HEK293 (cell line): ENCODE results near the gene CNPY4.

Experiments used
- GFI1B ChIP-seq: fragments of 450-650 bp; formaldehyde crosslinking; IDR thresholded peaks from 2 replicates; pipeline ENCODE4 v1.5.1; 2016; ENCODE audit warnings: missing biosample characterization, missing genetic modification characterization
- GLIS1 ChIP-seq: fragments of 450-650 bp; formaldehyde crosslinking; IDR thresholded peaks from 2 replicates; pipeline ENCODE4 v1.5.1; 2016; ENCODE audit warnings: missing biosample characterization, missing genetic modification characterization
- MEIS1 ChIP-seq: sonication (generic); formaldehyde crosslinking; IDR thresholded peaks from 2 replicates; pipeline ENCODE4 v1.8.1; 2022; ENCODE audit warnings: missing genetic modification reagents, mild to moderate bottlenecking, borderline replicate concordance
- PATZ1 ChIP-seq: fragments of 450-650 bp; formaldehyde crosslinking; IDR thresholded peaks from 2 replicates; pipeline ENCODE4 v1.5.1; 2016; ENCODE audit warnings: missing biosample characterization, missing genetic modification characterization
- PBX3 ChIP-seq: sonication (generic); formaldehyde crosslinking; IDR thresholded peaks from 2 replicates; pipeline ENCODE4 v1.8.1; 2022; ENCODE audit warnings: mild to moderate bottlenecking, moderate library complexity, missing genetic modification reagents
- PRDM4 ChIP-seq: fragments of 450-650 bp; formaldehyde crosslinking; IDR thresholded peaks from 2 replicates; pipeline ENCODE4 v1.5.1; 2017; ENCODE audit warnings: missing biosample characterization, missing genetic modification characterization
- SP2 ChIP-seq: fragments of 450-650 bp; formaldehyde crosslinking; IDR thresholded peaks from 2 replicates; pipeline ENCODE4 v1.5.1; 2016; ENCODE audit warnings: missing biosample characterization, missing genetic modification characterization
- ZBTB1 ChIP-seq: fragments of 450-650 bp; formaldehyde crosslinking; IDR thresholded peaks from 2 replicates; pipeline ENCODE4 v1.5.1; 2016; ENCODE audit warnings: missing biosample characterization, missing genetic modification characterization
- ZNF133 ChIP-seq: fragments of 450-650 bp; formaldehyde crosslinking; IDR thresholded peaks from 2 replicates; pipeline ENCODE4 v1.5.1; 2016; ENCODE audit warnings: missing biosample characterization, missing genetic modification characterization
- ZNF335 ChIP-seq: fragments of 450-650 bp; formaldehyde crosslinking; conservative IDR thresholded peaks from 2 replicates; pipeline ENCODE4 v1.5.1; 2016; ENCODE audit warnings: missing biosample characterization, missing genetic modification characterization
- ZNF501 ChIP-seq: fragments of 450-650 bp; formaldehyde crosslinking; IDR thresholded peaks from 2 replicates; pipeline ENCODE4 v1.5.1; 2016; ENCODE audit warnings: missing biosample characterization, missing genetic modification characterization
- ZNF521 ChIP-seq: fragments of 450-650 bp; formaldehyde crosslinking; IDR thresholded peaks from 2 replicates; pipeline ENCODE4 v1.5.1; 2017; ENCODE audit warnings: missing biosample characterization, mild to moderate bottlenecking, missing genetic modification characterization
- ZNF544 ChIP-seq: fragments of 450-650 bp; formaldehyde crosslinking; IDR thresholded peaks from 2 replicates; pipeline ENCODE4 v1.5.0; 2017; ENCODE audit warnings: missing biosample characterization, missing genetic modification characterization
- ZNF560 ChIP-seq: fragments of 450-650 bp; formaldehyde crosslinking; IDR thresholded peaks from 2 replicates; pipeline ENCODE4 v1.5.1; 2017; ENCODE audit warnings: missing biosample characterization, missing genetic modification characterization, borderline replicate concordance
- ZNF580 ChIP-seq: fragments of 450-650 bp; formaldehyde crosslinking; IDR thresholded peaks from 2 replicates; pipeline ENCODE4 v1.5.1; 2016; ENCODE audit warnings: missing biosample characterization, missing genetic modification characterization
- ZNF654 ChIP-seq: fragments of 450-650 bp; formaldehyde crosslinking; IDR thresholded peaks from 2 replicates; pipeline ENCODE4 v1.5.1; 2016; ENCODE audit warnings: low read depth, missing biosample characterization, missing genetic modification characterization
- ZNF658 ChIP-seq: fragments of 450-650 bp; formaldehyde crosslinking; IDR thresholded peaks from 2 replicates; pipeline ENCODE4; 2016; ENCODE audit warnings: missing biosample characterization, missing genetic modification characterization
- ZSCAN23 ChIP-seq: fragments of 450-650 bp; formaldehyde crosslinking; IDR thresholded peaks from 2 replicates; pipeline ENCODE4 v1.5.1; 2016; ENCODE audit warnings: missing biosample characterization, missing genetic modification characterization
- ZSCAN5A ChIP-seq: fragments of 450-650 bp; formaldehyde crosslinking; IDR thresholded peaks from 2 replicates; pipeline ENCODE4 v1.5.1; 2016; ENCODE audit warnings: missing biosample characterization, missing genetic modification characterization
- TF ChIP-seq, protein P1 (sequence below): fragments of 450-650 bp; formaldehyde crosslinking; IDR thresholded peaks from 2 replicates; pipeline ENCODE4 v1.5.1; 2017; ENCODE audit warnings: missing biosample characterization, missing genetic modification characterization
- TF ChIP-seq, protein P2 (sequence below): fragments of 450-650 bp; formaldehyde crosslinking; IDR thresholded peaks from 2 replicates; pipeline ENCODE4 v1.5.1; 2017; ENCODE audit warnings: missing biosample characterization, missing genetic modification characterization
- TF ChIP-seq, protein P3 (sequence below): fragments of 450-650 bp; formaldehyde crosslinking; IDR thresholded peaks from 2 replicates; pipeline ENCODE4 v1.5.1; 2017; ENCODE audit warnings: missing biosample characterization, mild to moderate bottlenecking, missing genetic modification characterization, moderate library complexity
- TF ChIP-seq, protein P4 (sequence below): fragments of 450-650 bp; formaldehyde crosslinking; IDR thresholded peaks from 2 replicates; pipeline ENCODE4 v1.5.1; 2017; ENCODE audit warnings: missing biosample characterization, missing genetic modification characterization

Gene CNPY4

DNA sequence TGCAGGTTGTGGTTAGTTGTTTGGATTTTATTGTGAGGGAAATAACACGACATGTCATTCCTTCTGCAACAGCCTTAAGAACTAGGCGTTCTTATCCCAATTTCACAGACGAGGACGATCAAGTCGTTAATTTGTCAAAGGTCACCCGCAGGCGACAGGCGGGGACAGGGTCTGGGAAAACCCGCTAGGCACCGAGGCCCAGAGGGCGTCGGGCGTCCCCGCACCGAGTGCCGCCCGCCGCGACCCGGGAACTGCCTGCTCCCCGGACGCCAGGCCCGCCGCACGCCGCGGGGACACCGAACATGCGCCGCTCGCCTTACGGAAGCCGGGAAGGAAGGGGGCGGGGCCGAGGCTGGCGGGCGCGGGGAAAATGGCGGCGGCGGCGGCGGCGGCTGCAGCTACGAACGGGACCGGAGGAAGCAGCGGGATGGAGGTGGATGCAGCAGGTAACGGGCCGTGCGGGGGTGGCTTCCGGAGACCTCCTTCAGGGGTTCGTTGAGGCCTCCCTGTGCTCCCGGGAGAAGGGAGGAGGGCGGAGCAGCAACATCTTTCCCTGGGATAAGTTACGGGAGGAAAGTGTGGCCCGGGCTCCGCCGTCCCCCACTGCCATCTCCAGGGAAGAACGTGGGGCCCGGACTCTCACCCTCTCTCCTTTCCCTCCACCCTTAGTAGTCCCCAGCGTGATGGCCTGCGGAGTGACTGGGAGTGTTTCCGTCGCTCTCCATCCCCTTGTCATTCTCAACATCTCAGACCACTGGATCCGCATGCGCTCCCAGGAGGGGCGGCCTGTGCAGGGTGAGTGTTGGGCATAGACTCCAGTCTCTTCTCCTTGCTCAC is 30.6 kb upstream of the CNPY4 start, which contains the start of gene COPS6 (continued):
- TF ChIP-seq PBX3 (CRISPR knock-in tag) (peak; percentile 91; the same call in 1 of the 2 replicates), ZNF501 (tag by site-specific recombination) (peak; percentile 85), ZNF654 (tag by site-specific recombination) (no peak), ZSCAN5A (tag by site-specific recombination) (0 out of 2 replicates have a peak, but pooled peaks have one; percentile 50), ZSCAN23 (tag by site-specific recombination) (no peak), GFI1B (tag by site-specific recombination) (no peak), ZNF335 (tag by site-specific recombination) (peak; percentile 97), SP2 (tag by site-specific recombination) (peak; percentile 58), MEIS1 (CRISPR knock-in tag) (no peak; the same call in 1 of the 2 replicates), PATZ1 (tag by site-specific recombination) (peak; percentile 57; the same call in 1 of the 2 replicates), ZNF544 (tag by site-specific recombination) (no peak), ZNF658 (tag by site-specific recombination) (no peak), ZNF580 (tag by site-specific recombination) (peak; percentile 39; the same call in 1 of the 2 replicates), ZNF133 (tag by site-specific recombination) (no peak), PRDM4 (tag by site-specific recombination) (no peak), GLIS1 (peak; percentile 36; the same call in 1 of the 2 replicates), ZNF521 (tag by site-specific recombination) (no peak), ZNF560 (tag by site-specific recombination) (no peak), ZBTB1 (tag by site-specific recombination) (peak; percentile 30; the same call in 1 of the 2 replicates)
- TF ChIP-seq, protein P1, sequence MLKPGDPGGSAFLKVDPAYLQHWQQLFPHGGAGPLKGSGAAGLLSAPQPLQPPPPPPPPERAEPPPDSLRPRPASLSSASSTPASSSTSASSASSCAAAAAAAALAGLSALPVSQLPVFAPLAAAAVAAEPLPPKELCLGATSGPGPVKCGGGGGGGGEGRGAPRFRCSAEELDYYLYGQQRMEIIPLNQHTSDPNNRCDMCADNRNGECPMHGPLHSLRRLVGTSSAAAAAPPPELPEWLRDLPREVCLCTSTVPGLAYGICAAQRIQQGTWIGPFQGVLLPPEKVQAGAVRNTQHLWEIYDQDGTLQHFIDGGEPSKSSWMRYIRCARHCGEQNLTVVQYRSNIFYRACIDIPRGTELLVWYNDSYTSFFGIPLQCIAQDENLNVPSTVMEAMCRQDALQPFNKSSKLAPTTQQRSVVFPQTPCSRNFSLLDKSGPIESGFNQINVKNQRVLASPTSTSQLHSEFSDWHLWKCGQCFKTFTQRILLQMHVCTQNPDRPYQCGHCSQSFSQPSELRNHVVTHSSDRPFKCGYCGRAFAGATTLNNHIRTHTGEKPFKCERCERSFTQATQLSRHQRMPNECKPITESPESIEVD (tag by site-specific recombination) = no peak
- TF ChIP-seq, protein P2, sequence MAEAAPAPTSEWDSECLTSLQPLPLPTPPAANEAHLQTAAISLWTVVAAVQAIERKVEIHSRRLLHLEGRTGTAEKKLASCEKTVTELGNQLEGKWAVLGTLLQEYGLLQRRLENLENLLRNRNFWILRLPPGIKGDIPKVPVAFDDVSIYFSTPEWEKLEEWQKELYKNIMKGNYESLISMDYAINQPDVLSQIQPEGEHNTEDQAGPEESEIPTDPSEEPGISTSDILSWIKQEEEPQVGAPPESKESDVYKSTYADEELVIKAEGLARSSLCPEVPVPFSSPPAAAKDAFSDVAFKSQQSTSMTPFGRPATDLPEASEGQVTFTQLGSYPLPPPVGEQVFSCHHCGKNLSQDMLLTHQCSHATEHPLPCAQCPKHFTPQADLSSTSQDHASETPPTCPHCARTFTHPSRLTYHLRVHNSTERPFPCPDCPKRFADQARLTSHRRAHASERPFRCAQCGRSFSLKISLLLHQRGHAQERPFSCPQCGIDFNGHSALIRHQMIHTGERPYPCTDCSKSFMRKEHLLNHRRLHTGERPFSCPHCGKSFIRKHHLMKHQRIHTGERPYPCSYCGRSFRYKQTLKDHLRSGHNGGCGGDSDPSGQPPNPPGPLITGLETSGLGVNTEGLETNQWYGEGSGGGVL (tag by site-specific recombination) = peak; percentile 33; the same call in 1 of the 2 replicates
- TF ChIP-seq, protein P3, sequence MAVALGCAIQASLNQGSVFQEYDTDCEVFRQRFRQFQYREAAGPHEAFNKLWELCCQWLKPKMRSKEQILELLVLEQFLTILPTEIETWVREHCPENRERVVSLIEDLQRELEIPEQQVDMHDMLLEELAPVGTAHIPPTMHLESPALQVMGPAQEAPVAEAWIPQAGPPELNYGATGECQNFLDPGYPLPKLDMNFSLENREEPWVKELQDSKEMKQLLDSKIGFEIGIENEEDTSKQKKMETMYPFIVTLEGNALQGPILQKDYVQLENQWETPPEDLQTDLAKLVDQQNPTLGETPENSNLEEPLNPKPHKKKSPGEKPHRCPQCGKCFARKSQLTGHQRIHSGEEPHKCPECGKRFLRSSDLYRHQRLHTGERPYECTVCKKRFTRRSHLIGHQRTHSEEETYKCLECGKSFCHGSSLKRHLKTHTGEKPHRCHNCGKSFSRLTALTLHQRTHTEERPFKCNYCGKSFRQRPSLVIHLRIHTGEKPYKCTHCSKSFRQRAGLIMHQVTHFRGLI = peak; percentile 53; the same call in 1 of the 2 replicates
- TF ChIP-seq, protein P4, sequence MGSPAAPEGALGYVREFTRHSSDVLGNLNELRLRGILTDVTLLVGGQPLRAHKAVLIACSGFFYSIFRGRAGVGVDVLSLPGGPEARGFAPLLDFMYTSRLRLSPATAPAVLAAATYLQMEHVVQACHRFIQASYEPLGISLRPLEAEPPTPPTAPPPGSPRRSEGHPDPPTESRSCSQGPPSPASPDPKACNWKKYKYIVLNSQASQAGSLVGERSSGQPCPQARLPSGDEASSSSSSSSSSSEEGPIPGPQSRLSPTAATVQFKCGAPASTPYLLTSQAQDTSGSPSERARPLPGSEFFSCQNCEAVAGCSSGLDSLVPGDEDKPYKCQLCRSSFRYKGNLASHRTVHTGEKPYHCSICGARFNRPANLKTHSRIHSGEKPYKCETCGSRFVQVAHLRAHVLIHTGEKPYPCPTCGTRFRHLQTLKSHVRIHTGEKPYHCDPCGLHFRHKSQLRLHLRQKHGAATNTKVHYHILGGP (tag by site-specific recombination) = no peak
